Endothelial cell of umbilical vein (primary cell): ENCODE measurements around the gene CNTNAP2. TPM values are rescaled to one million over a fixed set of nuclear protein-coding genes. Genes with fewer than 3 reads are reported as not detected.

Source experiments
- BruUV-seq: library from RNA; stranded (reverse); fragments of 400-500 nt; replicated peaks from 2 replicates; lab custom pipeline; 2021; lab: Mats Ljungman, UMichigan
- CTCF ChIA-PET: fragments of 300-600, 350-600 bp; sonication (Branson Sonifier 250); formaldehyde crosslinking; loops from one replicate; lab custom pipeline; 2021; ENCODE audit warnings: antibody characterized with exemption, inconsistent platforms; lab: Charles Lee
- POLR2A ChIA-PET: fragments of 300-600, 350-600 bp; sonication (Branson Sonifier 250); formaldehyde crosslinking; loops from one replicate; lab custom pipeline; 2021; ENCODE audit warnings: antibody characterized with exemption, inconsistent platforms; lab: Charles Lee
- DNase-seq: peaks from one replicate; pipeline ENCODE4 v3.0.0-alpha.2; 2011; ENCODE audit warnings: low read depth, low spot score
- FAIRE-seq: peaks from 2 replicates; lab custom pipeline; 2011; peaks lifted over from hg19 to GRCh38; lab: Jason Lieb, UNC
- H2AFZ ChIP-seq: 2 replicates; pipeline ENCODE4 v1.6.0; 2012; ENCODE audit warnings: low read depth, low read length, control low read depth, inconsistent platforms
- H3K27ac ChIP-seq: 2 replicates; pipeline ENCODE4 v1.5.1; 2011; ENCODE audit warnings: low read depth, mild to moderate bottlenecking, control low read depth, low read length, moderate library complexity; ENCODE audit not compliant: insufficient read depth
- H3K27me3 ChIP-seq, 2 experiments: 2 replicates each; pipeline versions ENCODE4 v1.6.0 to v1.6.1; 2011; ENCODE audit warnings: low read length in 2 of 2, mixed read lengths in 1 of 2; ENCODE audit not compliant: control insufficient read depth in 2 of 2, insufficient read depth in 2 of 2
- H3K36me3 ChIP-seq, 2 experiments: 2 replicates in 1 of 2; 3 replicates in 1 of 2; pipeline ENCODE4 v1.5.1; 2011; ENCODE audit warnings: low read length in 2 of 2, mild to moderate bottlenecking in 1 of 2, moderate library complexity in 1 of 2; ENCODE audit not compliant: control insufficient read depth in 2 of 2, insufficient read depth in 2 of 2; ENCODE audit errors: extremely low read depth in 1 of 2
- H3K4me1 ChIP-seq: 3 replicates; pipeline ENCODE4 v1.5.1; 2011; ENCODE audit warnings: mild to moderate bottlenecking, low read length; ENCODE audit not compliant: control insufficient read depth, insufficient read depth; ENCODE audit errors: extremely low read depth
- H3K4me2 ChIP-seq: 2 replicates; pipeline ENCODE4 v1.6.1; 2011; ENCODE audit warnings: low read length, control low read depth, mixed read lengths; ENCODE audit not compliant: insufficient read depth
- H3K4me3 ChIP-seq, 3 experiments: fragments of 200-600 bp in 1 of 3; sonication (generic), shearing (Covaris generic) in 1 of 3; replicated peaks in 1 of 3; 2 replicates each; pipeline ENCODE4 v1.5.1; 2011 to 2016; ENCODE audit warnings: control low read depth in 3 of 3, low read length in 3 of 3, mild to moderate bottlenecking in 2 of 3, inconsistent platforms in 1 of 3, low read depth in 1 of 3, moderate library complexity in 1 of 3; ENCODE audit not compliant: insufficient read depth in 1 of 3
- H3K79me2 ChIP-seq: 2 replicates; pipeline ENCODE4 v1.6.0; 2012; ENCODE audit warnings: low read length, inconsistent platforms; ENCODE audit not compliant: control insufficient read depth, insufficient read depth
- H3K9ac ChIP-seq: replicated peaks from 2 replicates; pipeline ENCODE3; 2011; ENCODE audit warnings: low read length, control low read depth; ENCODE audit not compliant: insufficient read depth; ENCODE audit errors: extremely low read depth
- H3K9me1 ChIP-seq: replicated peaks from 3 replicates; pipeline ENCODE4 v1.6.0; 2011; ENCODE audit warnings: mild to moderate bottlenecking, low read length; ENCODE audit not compliant: control insufficient read depth, insufficient read depth; ENCODE audit errors: extremely low read depth
- H3K9me3 ChIP-seq: replicated peaks from 2 replicates; pipeline ENCODE4 v1.5.1; 2012; ENCODE audit warnings: low read length, inconsistent platforms; ENCODE audit not compliant: control insufficient read depth, insufficient read depth
- H4K20me1 ChIP-seq: replicated peaks from 2 replicates; pipeline ENCODE3; 2011; ENCODE audit warnings: mild to moderate bottlenecking, low read length; ENCODE audit not compliant: control insufficient read depth, insufficient read depth; ENCODE audit errors: extremely low read depth
- CTCF ChIP-seq, 2 donors: IDR thresholded peaks; 1 replicate in 1 of 2; 2 replicates in 1 of 2; pipeline ENCODE4 v1.5.1; 2011; ENCODE audit warnings: low read length in 2 of 2, mild to moderate bottlenecking in 2 of 2, moderate library complexity in 2 of 2, control low read depth in 1 of 2, inconsistent platforms in 1 of 2, low read depth in 1 of 2; ENCODE audit not compliant: insufficient read depth in 1 of 2; ENCODE audit errors: extremely low read depth in 1 of 2
- EZH2 ChIP-seq: IDR thresholded peaks from 2 replicates; pipeline ENCODE4 v1.6.1; 2012; ENCODE audit warnings: borderline replicate concordance, low read depth, mild to moderate bottlenecking, moderate library complexity, low read length, inconsistent platforms; ENCODE audit not compliant: severe bottlenecking
- FOS ChIP-seq: IDR thresholded peaks from 2 replicates; pipeline ENCODE4 v1.6.1; 2011; ENCODE audit warnings: mild to moderate bottlenecking, low read length, moderate library complexity, borderline replicate concordance; ENCODE audit not compliant: insufficient read depth
- GATA2 ChIP-seq: IDR thresholded peaks from 2 replicates; pipeline ENCODE4 v1.7.0; 2011; ENCODE audit warnings: low read depth, mild to moderate bottlenecking, moderate library complexity, mixed read lengths, low read length; ENCODE audit not compliant: insufficient read length, insufficient read depth
- JUN ChIP-seq: IDR thresholded peaks from 2 replicates; pipeline ENCODE4 v1.6.1; 2011; ENCODE audit warnings: borderline replicate concordance, low read depth; ENCODE audit not compliant: insufficient read length, insufficient read depth
- MAX ChIP-seq: IDR thresholded peaks from 2 replicates; pipeline ENCODE4 v1.6.1; 2011; ENCODE audit not compliant: insufficient read depth, insufficient read length
- MYC ChIP-seq: IDR thresholded peaks from one replicate; pipeline ENCODE4 v1.6.1; 2011; ENCODE audit warnings: mild to moderate bottlenecking, low read depth, low read length
- POLR2A ChIP-seq: IDR thresholded peaks from 2 replicates; pipeline ENCODE4 v1.6.1; 2012; ENCODE audit warnings: low read depth, mild to moderate bottlenecking, control low read depth, low read length
- POLR2AphosphoS5 ChIP-seq: IDR thresholded peaks from 2 replicates; pipeline ENCODE4 v1.6.1; 2012; ENCODE audit warnings: low read depth, mild to moderate bottlenecking, control low read depth, low read length, moderate library complexity; ENCODE audit not compliant: insufficient read depth
- dilution Hi-C: fragments of 300-500 bp; cut with MboI; formaldehyde crosslinking; loops from one replicate; pipeline ENCODE4 v1.15.0; 2019; ENCODE audit warnings: low sequenced_read_pairs; ENCODE audit not compliant: extremely low pct_ligation_motif_present
- intact Hi-C: fragments of 100-400 bp; cut with micrococcal nuclease; formaldehyde crosslinking; loops from one replicate; pipeline ENCODE4 v1.10.0; 2022
- polyA plus RNA-seq, 4 experiments: library from polyadenylated mRNA; depleted of rRNA in 3 of 4; stranded (reverse) in 3 of 4; unstranded in 1 of 4; fragments of >200 nt; gene quantifications; 2 replicates each; pipeline versions ENCODE4 v1.2.1 to v1.2.3, GENCODE V29; 2011 to 2012; ENCODE audit warnings: missing spikeins in 1 of 4
- total RNA-seq: library from RNA; stranded (reverse); gene quantifications from 2 replicates; pipeline ENCODE4 v1.2.3, GENCODE V29; 2021

CNTNAP2 gene
- total and polyA plus RNA-seq, 2 donors (not counting 3 experiments of a cell fraction or from before 2014, with no cell fraction given): not detected

- ChIA-PET CTCF (no interaction called here), POLR2A (no interaction called here)
- Histone ChIP-seq H3K4me3 (no peak overlapping the region), H2AFZ (no peak overlapping the region), H4K20me1 (no peaks in the 10 kb centered on the region), H3K27me3 (no peaks in the 10 kb centered on the region), H3K4me2 (no peak overlapping the region), H3K4me1 (no peaks in the 10 kb centered on the region), H3K9me3 (peaks cover 8% of the 10 kb centered on the region), H3K79me2 (no peaks in the 10 kb centered on the region), H3K27ac (no peak overlapping the region), H3K9me1 (no peaks in the 10 kb centered on the region), H3K9ac (no peak overlapping the region), H3K36me3 (no peaks in the 10 kb centered on the region)
- dilution Hi-C loops (no loop called here), intact Hi-C loops (no loop called here)
- no peak for DNase-seq
- BruUV-seq: no TSS peak
- FAIRE-seq: no peak
- no peak for TF ChIP-seq JUN
- no peak for TF ChIP-seq POLR2AphosphoS5
- TF ChIP-seq GATA2: no peak
- no peak for TF ChIP-seq CTCF (IDR thresholded peaks at IDR 0.05; ENCODE audit: extremely low read depth in 1 of 2, insufficient read depth in 1 of 2, low read depth in 1 of 2, low read length in 2 of 2)
- no peak for TF ChIP-seq FOS
- no peak for TF ChIP-seq MYC
- TF ChIP-seq POLR2A: no peak
- no peak for TF ChIP-seq EZH2
- no peak for TF ChIP-seq MAX
Measured at GRCh38 chr7:147483634-147484292, 1367.2 kb downstream of the CNTNAP2 start.
